A673 (cell line): ENCODE measurements around the gene B3GAT3. TPM values are rescaled to one million over a fixed set of nuclear protein-coding genes. Genes with fewer than 3 reads are reported as not detected.
A peak's percentile ranks its signal among the peaks of the same experiment; 100 is the strongest.

Experiments
- BruUV-seq: library from RNA; stranded (reverse); fragments of 400-500 nt; replicated peaks from 2 replicates; lab custom pipeline; 2021; lab: Mats Ljungman, UMichigan
- CTCF ChIA-PET: fragments of 300-600 bp; sonication (Branson Sonifier 250); formaldehyde crosslinking; loops from one replicate; lab custom pipeline; 2022; ENCODE audit warnings: antibody characterized with exemption; lab: Charles Lee
- POLR2A ChIA-PET: fragments of 300-600 bp; sonication (Branson Sonifier 250); formaldehyde crosslinking; loops from one replicate; lab custom pipeline; 2022; ENCODE audit warnings: antibody characterized with exemption; ENCODE audit not compliant: low non-redundant PET; lab: Charles Lee
- DNase-seq: peaks from one replicate; pipeline ENCODE4 v3.0.0-alpha.2; 2015; ENCODE audit warnings: low spot score
- H3K27ac ChIP-seq: fragments of 200-600 bp; sonication (generic); 2 replicates; pipeline ENCODE4 v1.5.1; 2016; ENCODE audit warnings: mixed run types, low read depth, mild to moderate bottlenecking, mixed read lengths, antibody characterized with exemption, low read length; ENCODE audit not compliant: poor library complexity, severe bottlenecking
- H3K27me3 ChIP-seq: fragments of 200-600 bp; sonication (generic); replicated peaks from 2 replicates; pipeline ENCODE4 v1.6.1; 2017; ENCODE audit warnings: mixed run types, low read depth, mild to moderate bottlenecking, mixed read lengths, antibody characterized with exemption, low read length; ENCODE audit not compliant: insufficient read depth, poor library complexity
- H3K36me3 ChIP-seq: fragments of 200-600 bp; sonication (generic); 2 replicates; pipeline ENCODE4 v1.6.1; 2016; ENCODE audit warnings: mixed run types, mild to moderate bottlenecking, mixed read lengths, antibody characterized with exemption, low read length; ENCODE audit not compliant: insufficient read depth, poor library complexity, severe bottlenecking
- H3K4me1 ChIP-seq: fragments of 200-600 bp; sonication (generic); 2 replicates; pipeline ENCODE4 v1.6.1; 2017; ENCODE audit warnings: mixed run types, mild to moderate bottlenecking, mixed read lengths, antibody characterized with exemption, low read length; ENCODE audit not compliant: insufficient read depth, poor library complexity, severe bottlenecking
- H3K4me3 ChIP-seq: fragments of 200-600 bp; sonication (generic); 2 replicates; pipeline ENCODE4 v1.5.1; 2016; ENCODE audit warnings: low read depth, mixed run types, mild to moderate bottlenecking, mixed read lengths, low read length; ENCODE audit not compliant: poor library complexity, severe bottlenecking
- H3K9me3 ChIP-seq: fragments of 200-600 bp; sonication (generic); 2 replicates; pipeline ENCODE4 v1.6.1; 2016; ENCODE audit warnings: mixed run types, low read depth, mild to moderate bottlenecking, mixed read lengths, antibody characterized with exemption, low read length; ENCODE audit not compliant: poor library complexity, severe bottlenecking
- EZH2 ChIP-seq: fragments of 200-600 bp; sonication (generic); IDR thresholded peaks from 2 replicates; pipeline ENCODE4 v1.6.1; 2017; ENCODE audit warnings: borderline replicate concordance, low read depth, mild to moderate bottlenecking, mixed read lengths, antibody characterized with exemption, low read length; ENCODE audit not compliant: poor library complexity, severe bottlenecking
- intact Hi-C: fragments of 100-400 bp; cut with micrococcal nuclease; formaldehyde crosslinking; loops from one replicate; pipeline ENCODE4 v1.10.0; 2022; ENCODE audit not compliant: unreplicated experiment
- total RNA-seq: library from RNA; stranded (reverse); gene quantifications from 2 replicates; pipeline ENCODE4 v1.2.3, GENCODE V29; 2021
- TF ChIP-seq, protein P1 (sequence below): fragments of 300-800, 200-600 bp; sonication (generic); conservative IDR thresholded peaks from 2 replicates; pipeline ENCODE4 v1.5.1; 2017; ENCODE audit warnings: low read depth, mild to moderate bottlenecking, antibody characterized with exemption, low read length, moderate library complexity, mixed read lengths

The B3GAT3 gene
- total RNA-seq, 1 experiment from 2014 or later: 64.7 TPM

DNA sequence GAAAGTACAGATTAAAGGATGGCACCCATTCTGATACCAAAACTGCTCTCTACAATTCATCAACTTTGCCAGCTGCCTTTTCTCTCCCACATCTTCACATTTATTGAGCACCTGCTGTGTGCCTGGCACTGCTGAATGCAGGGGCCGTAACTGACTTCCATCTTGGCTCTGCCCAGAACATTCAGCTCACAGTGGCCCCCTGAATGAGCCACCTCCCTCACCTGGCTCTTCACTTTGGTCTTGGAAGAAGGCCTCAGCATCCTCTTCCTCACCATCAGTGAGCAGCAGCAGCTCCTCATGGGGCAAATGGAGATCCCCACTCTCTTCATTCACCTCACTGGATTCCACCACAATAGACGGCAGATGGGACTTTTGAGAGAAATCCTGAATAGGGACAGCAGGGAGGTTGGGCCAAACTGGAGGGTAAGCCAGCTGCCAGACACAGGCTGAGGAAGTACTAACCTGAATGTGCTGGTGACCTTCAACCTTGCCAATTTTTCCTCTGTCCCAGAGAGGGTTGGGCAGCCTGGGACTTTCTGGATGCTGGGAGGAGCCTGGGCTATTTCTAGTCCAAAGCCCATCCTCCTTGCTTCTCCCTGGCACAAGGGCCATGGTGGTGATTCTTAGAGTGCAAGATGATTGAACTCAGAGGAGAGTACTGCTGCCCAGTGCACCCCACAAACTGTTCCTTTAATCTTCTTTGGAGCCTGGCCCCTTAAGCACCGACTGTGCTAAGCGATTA, 47.8 kb upstream of the B3GAT3 start:
- DNase-seq: no peak
- intact Hi-C loops: no loop called here
- no peak overlapping the region for H3K4me3 ChIP-seq
- H3K9me3 ChIP-seq: no peaks in the 10 kb centered on the region
- TF ChIP-seq, protein P1, sequence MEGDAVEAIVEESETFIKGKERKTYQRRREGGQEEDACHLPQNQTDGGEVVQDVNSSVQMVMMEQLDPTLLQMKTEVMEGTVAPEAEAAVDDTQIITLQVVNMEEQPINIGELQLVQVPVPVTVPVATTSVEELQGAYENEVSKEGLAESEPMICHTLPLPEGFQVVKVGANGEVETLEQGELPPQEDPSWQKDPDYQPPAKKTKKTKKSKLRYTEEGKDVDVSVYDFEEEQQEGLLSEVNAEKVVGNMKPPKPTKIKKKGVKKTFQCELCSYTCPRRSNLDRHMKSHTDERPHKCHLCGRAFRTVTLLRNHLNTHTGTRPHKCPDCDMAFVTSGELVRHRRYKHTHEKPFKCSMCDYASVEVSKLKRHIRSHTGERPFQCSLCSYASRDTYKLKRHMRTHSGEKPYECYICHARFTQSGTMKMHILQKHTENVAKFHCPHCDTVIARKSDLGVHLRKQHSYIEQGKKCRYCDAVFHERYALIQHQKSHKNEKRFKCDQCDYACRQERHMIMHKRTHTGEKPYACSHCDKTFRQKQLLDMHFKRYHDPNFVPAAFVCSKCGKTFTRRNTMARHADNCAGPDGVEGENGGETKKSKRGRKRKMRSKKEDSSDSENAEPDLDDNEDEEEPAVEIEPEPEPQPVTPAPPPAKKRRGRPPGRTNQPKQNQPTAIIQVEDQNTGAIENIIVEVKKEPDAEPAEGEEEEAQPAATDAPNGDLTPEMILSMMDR: no peak
- TF ChIP-seq EZH2: no peak
- ChIA-PET POLR2A (interaction anchor here (0.6 to 0.7 kb wide), 2 partner anchors 50 to 67 kb away, joined by 3 read pairs; no protein-coding TSS in a partner anchor), CTCF (no interaction called here)
- peaks cover 41% of the 10 kb centered on the region for H3K36me3 ChIP-seq
- peaks cover 30% of the 10 kb centered on the region for H3K4me1 ChIP-seq
- BruUV-seq: no TSS peak
- H3K27ac ChIP-seq: peak overlapping the region; percentile 33
- H3K27me3 ChIP-seq: no peaks in the 10 kb centered on the region

- POLR2A ChIA-PET: interaction anchor here (0.6 kb wide), 1 partner anchor 105 kb away, joined by 7 read pairs; no protein-coding TSS in a partner anchor
- peaks cover 32% of the 10 kb centered on the region for H3K36me3 ChIP-seq
- DNase-seq: no peak
- no peaks in the 10 kb centered on the region for H3K9me3 ChIP-seq
- H3K4me3 ChIP-seq: peak overlapping the region; percentile 91
- intact Hi-C loops: no loop called here
- no peak for TF ChIP-seq EZH2
- TF ChIP-seq, protein P1: no peak
- no TSS peak for BruUV-seq
- peaks cover 19% of the 10 kb centered on the region for H3K4me1 ChIP-seq
- CTCF ChIA-PET: no interaction called here
- H3K27me3 ChIP-seq: no peaks in the 10 kb centered on the region
- peak overlapping the region; percentile 88 for H3K27ac ChIP-seq
Measured at GRCh38 chr11:62667460-62667859, 45.7 kb upstream of the B3GAT3 start.

DNA sequence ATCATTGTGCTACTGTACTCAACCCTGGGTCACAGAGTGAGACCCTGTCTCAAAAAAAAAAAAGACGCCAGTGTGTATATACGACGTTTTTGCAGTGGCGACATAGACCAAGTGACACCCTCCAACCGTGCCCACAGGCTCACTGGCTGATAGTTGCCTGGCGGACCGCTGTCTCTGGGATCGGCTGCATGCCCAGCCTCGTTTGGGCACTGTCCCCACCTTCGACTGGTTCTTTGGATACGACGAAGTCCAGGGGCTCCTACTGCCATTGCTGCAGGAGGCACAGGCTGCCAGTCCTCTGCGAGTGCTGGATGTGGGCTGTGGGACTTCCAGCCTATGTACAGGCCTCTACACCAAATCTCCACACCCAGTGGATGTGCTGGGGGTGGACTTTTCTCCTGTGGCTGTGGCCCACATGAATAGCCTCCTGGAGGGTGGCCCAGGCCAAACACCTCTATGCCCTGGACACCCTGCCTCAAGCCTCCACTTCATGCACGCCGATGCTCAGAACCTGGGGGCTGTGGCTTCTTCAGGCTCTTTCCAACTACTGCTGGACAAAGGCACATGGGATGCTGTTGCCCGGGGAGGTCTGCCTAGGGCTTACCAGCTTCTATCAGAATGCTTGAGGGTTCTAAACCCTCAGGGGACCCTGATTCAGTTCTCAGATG, 44.6 kb upstream of the B3GAT3 start:
- Histone ChIP-seq H3K27ac (peak overlapping the region; percentile 88), H3K9me3 (no peaks in the 10 kb centered on the region), H3K36me3 (peaks cover 40% of the 10 kb centered on the region), H3K4me3 (peak overlapping the region; percentile 91), H3K4me1 (peaks cover 15% of the 10 kb centered on the region), H3K27me3 (no peaks in the 10 kb centered on the region)
- no peak for TF ChIP-seq EZH2
- TF ChIP-seq, protein P1: no peak
- ChIA-PET POLR2A (interaction anchor here (0.6 to 1.6 kb wide), 2 partner anchors 88 to 106 kb away, joined by 7 to 13 read pairs; partner anchors contain the start of gene ZBTB3), CTCF (interaction anchor here (0.6 kb wide), 1 partner anchor 65 kb away, joined by 9 read pairs; no protein-coding TSS in a partner anchor)
- intact Hi-C loops: no loop called here
- BruUV-seq: no TSS peak
- no peak for DNase-seq
